HT1080 (cell line): ENCODE measurements around the gene C12orf50. TPM values are rescaled to one million over a fixed set of nuclear protein-coding genes. Genes with fewer than 3 reads are reported as not detected.
A peak's percentile ranks its signal among the peaks of the same experiment; 100 is the strongest.
"Not testable (repeated sequence)": the region's sequence is repeated elsewhere in the genome, so short reads cannot be mapped to it uniquely, and the experiment has no call there.

Experiments
- DNase-seq: peaks from one replicate; pipeline ENCODE4 v3.0.0-alpha.2; 2015; ENCODE audit warnings: low read depth
- total RNA-seq: library from RNA; depleted of rRNA; stranded (reverse); fragments of >200 nt; shearing (Covaris generic); gene quantifications from 2 replicates; pipeline ENCODE4 v1.2.3, GENCODE V29; 2014

The C12orf50 gene
- total RNA-seq, 1 experiment from 2014 or later: not detected

DNA sequence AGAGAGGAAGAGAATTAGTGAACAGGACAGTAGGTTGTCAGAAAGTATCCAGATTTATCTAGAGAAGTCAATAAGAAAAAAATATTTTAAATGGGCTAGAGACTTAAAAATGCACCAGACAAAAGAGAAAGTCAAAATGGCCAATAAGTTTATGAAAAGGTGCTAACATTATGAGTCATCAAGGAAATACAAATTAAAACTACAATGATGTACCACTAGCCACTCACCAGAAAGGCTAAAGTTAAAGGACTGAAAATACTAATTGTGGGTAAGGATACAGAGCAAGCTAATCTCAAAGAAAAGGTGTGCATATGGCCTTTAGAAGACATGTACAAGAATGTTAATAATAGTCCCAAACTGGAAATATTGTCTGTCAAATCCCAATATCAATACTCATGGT lies 37.7 kb downstream of the C12orf50 start:
- no peak for DNase-seq

- DNase-seq: no peak
These were observed 40.7 kb downstream of the C12orf50 start for GRCh38 chr12:87988534-87988933.

DNA sequence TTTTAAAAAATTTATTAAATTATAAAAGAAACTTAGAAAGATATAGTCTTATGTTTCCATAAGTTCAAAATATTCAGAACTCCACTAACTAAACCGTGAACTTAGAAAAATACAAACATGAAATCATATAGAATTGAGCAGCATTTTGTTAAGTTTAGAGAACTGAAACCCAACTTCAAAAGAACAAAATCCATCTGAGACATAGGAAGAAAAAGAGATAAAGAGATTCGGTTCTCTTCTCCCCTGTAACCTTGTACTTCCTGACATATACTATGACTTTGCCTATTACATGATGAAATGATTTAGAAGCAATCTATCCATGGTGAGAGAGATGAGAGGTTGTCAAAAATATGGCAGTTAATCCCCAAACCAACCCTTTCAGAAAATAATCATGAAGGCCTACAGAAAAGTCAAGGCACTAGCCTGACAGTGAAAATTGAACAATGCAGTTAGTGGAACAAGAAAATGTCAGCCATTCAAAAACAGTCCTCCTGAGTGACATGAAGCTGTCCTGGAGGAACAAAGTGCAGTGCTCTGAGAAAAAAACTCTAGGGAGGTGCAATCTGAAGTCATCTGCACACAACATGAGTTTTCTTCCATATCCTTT lies 44.0 kb downstream of the C12orf50 start:
- DNase-seq: no peak

GRCh38 chr12:87982208-87982607 lies 47.0 kb downstream of the C12orf50 start:
- no peak for DNase-seq

- DNase-seq: no peak
These were observed 47.7 kb downstream of the C12orf50 start for GRCh38 chr12:87981495-87981894.

- no peak for DNase-seq
These were observed 53.3 kb downstream of the C12orf50 start for GRCh38 chr12:87975879-87976278.

DNA sequence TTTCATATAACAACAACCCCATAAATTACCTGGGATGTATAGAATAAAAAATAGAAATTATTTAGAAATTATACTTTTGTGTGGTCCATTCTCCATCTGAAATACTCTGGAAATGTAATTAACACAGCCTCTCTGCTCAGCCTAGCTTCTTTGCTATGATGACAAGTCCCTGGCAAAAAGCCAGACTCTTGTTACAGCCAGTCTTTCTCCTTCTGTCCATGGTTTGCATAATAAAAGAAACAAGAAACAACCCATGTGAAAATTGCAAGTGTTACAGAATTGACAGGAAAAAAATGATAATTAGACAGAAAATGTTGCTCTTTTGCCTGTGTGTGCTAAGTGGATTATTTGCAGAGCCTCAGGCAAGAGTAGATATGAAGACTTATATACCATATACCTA lies 61.3 kb downstream of the C12orf50 start:
- no peak for DNase-seq

DNA sequence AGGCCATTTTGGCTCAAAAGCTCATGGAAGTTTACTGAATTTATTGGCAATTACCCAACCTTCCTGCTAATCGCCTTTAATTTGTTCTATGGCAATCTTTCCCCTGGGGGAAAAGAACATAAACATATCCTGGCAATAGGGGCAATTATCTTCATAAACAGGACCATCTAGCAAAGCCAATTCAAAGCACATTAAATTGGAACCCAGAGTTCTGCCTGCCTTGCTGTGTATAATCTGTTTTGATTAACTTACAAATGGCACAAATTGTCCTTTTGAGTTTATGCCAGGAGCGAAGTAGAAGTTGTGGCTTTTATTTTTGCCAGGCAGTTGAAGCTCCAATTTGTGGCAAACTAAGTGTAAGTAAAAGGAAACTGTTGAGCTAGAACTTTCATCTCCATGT lies 68.6 kb downstream of the C12orf50 start:
- no peak for DNase-seq

DNA sequence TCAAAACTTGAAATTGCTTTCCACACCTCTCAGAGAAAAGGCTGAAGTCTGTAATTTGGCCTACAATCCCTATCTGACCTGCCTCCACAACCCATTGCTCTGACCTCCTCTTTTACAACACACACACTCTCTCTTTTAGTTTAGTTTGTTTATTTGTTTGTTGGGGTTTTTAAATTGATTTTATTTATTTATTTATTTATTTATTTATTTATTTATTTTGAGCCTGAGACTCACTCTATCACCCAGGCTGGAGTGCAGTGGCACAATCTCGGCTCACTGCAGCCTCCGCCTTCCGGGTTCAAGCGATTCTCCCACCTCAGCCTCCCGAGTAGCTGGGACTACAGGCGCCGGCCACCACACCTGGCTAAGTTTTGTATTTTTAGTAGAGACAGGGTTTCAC lies 75.2 kb downstream of the C12orf50 start:
- not testable (repeated sequence) for DNase-seq

DNA sequence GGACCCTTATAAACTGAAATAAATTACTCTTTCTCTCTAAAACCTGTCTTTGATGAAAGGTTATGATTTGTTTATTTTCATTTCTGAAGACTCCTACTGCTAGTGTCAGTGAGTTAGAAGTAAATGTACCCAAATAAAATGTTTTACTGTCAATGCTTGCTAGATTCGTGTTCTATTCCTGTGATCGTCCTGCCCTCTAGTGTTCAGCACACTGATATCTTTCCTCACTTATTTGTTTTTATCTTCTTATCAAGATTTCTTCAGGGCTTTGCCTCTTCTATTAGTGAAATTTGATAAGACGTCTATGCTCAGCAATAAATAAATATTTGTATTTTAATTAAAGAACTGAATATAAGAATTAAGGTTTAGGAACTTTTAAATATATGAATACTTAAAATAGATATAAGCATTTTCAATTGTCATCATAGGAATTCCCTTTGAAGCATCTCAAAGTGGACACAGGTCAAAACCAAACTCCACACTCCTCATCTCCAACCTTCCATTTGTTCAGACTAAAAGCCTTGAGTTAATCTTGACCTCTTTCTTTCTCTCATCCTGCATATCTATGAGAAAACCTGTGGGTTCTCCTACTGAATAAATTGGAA lies 75.8 kb downstream of the C12orf50 start:
- peak; percentile 32 for DNase-seq

- no peak for DNase-seq
These were observed 76.4 kb downstream of the C12orf50 start for GRCh38 chr12:87952850-87953249.

DNA sequence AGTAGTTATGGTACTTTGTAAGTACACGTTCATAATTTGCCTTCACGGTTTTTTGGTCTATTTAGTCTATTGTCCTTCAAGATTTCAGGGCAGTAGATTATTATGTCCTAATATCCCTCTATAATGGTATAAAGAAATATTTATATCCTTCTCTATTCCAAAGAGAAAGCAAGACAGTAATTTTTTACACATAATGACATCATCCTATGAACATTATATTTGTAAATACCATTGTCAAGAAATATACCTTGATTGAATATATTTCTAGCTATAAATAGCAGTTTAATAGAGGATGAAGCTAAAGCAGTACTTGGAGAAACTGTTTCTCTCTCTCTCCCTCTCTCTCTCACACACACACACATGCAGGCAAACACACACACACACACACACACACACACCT lies 77.0 kb downstream of the C12orf50 start:
- DNase-seq: no peak

GRCh38 chr12:87943762-87944161 lies 85.4 kb downstream of the C12orf50 start:
- no peak for DNase-seq

- DNase-seq: no peak
These were observed 86.2 kb downstream of the C12orf50 start for GRCh38 chr12:87943023-87943422.

DNA sequence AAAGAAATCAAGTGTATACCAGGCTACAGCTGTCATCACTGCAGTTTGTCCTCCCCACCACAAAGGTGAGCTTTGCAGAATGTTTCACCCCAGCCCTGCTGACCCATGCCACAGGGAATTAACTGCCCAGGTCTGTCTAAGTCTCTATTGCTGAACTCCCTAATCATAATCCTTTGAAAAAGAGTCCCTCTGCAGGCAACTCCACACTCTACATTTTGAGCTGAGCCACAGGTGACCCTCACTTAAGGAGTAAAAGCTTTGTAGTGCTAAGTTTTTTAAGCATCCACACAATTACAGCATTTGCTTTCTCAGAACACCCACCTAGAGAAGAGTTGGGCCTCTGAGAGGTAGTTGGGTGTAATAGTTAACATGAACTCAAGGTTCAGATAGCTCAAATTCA lies 90.0 kb downstream of the C12orf50 start:
- DNase-seq: no peak

- no peak for DNase-seq
These were observed 94.0 kb downstream of the C12orf50 start for GRCh38 chr12:87935216-87935615.

DNA sequence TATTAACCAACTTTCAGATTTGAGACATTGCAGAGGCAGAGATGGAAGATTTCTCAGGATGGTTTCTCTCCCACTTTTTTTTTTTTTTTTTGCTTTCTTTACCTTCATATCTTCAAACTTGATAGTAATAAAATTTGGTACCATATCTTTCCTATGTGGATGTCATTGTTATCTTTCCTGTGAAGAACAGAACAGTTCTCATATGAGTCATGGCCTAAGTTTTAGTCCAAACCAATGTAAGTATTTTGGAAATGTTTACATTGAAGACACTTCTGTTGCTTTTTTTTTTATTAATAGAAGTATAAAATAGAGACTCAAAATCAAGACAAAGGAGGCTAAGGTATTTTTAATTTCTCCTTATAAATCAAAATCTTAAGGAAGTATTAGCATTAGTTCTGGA lies 95.2 kb downstream of the C12orf50 start:
- no peak for DNase-seq

DNA sequence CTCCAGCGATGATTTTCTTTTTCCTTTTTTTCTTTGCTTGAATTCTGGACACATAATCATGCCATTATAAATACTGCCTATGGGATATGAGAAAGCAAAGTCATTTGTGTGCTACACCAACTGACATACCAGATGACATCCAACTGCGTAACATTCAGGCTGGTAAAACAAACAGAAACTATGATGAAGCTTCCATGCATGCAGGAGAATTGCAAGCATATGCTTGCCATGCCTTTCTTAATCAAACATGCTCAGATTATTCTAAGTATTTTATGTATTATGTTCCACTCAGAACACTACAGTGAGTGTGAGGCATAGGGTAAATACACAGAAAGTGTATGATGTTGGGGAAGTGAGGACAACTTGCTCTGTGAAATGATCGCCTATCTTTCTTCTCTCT lies 97.4 kb downstream of the C12orf50 start:
- peak; percentile 24 for DNase-seq

- DNase-seq: no peak
These were observed 98.6 kb downstream of the C12orf50 start for GRCh38 chr12:87930627-87931026.
